Hindlimb muscle (tissue), 1 donor: Measurements from ENCODE around the gene RIC3. TPM values are rescaled to one million over a fixed set of nuclear protein-coding genes. Genes with fewer than 3 reads are reported as not detected.
A peak's percentile ranks its signal among the peaks of the same experiment; 100 is the strongest.

ENCODE experiments used
- DNase-seq: peaks from one replicate; pipeline ENCODE4 v3.0.0-alpha.2; 2013
- polyA plus RNA-seq: library from polyadenylated mRNA; unstranded; fragments of 120-200 nt; gene quantifications from one replicate; pipeline ENCODE4 v1.2.1, GENCODE V29; 2013; ENCODE audit not compliant: insufficient read length

Gene RIC3
- 0.25 TPM for polyA plus RNA-seq

GRCh38 chr11:8168485-8169257 lies at the start of gene RIC3:
Gene RIC3 (minus strand): TSS chr11:8169025. CDS start chr11:8168989, 36 bp downstream.
- no peak for DNase-seq

- no peak for DNase-seq
These were observed 49.6 kb upstream of the RIC3 start for GRCh38 chr11:8218409-8218808.

GRCh38 chr11:8217926-8218325 lies 49.1 kb upstream of the RIC3 start:
- DNase-seq = no peak

- no peak for DNase-seq
These were observed 48.3 kb upstream of the RIC3 start for GRCh38 chr11:8217136-8217535.

- no peak for DNase-seq
These were observed 44.6 kb upstream of the RIC3 start for GRCh38 chr11:8213376-8213775.

GRCh38 chr11:8209208-8209807 lies 40.5 kb upstream of the RIC3 start:
- DNase-seq = no peak

GRCh38 chr11:8207080-8208000 lies 38.5 kb upstream of the RIC3 start:
- DNase-seq = no peak

GRCh38 chr11:8206251-8207079 lies 37.6 kb upstream of the RIC3 start:
- DNase-seq = peak; percentile 39

- no peak for DNase-seq
These were observed 36.7 kb upstream of the RIC3 start for GRCh38 chr11:8205566-8205965.

- DNase-seq = no peak
These were observed 35.8 kb upstream of the RIC3 start for GRCh38 chr11:8204596-8204995.

- no peak for DNase-seq
These were observed 35.2 kb upstream of the RIC3 start for GRCh38 chr11:8204025-8204424.

- no peak for DNase-seq
These were observed 34.5 kb upstream of the RIC3 start for GRCh38 chr11:8203414-8203715.

GRCh38 chr11:8202516-8203413 lies 33.9 kb upstream of the RIC3 start:
- no peak for DNase-seq

GRCh38 chr11:8201644-8202365 lies 33.0 kb upstream of the RIC3 start:
- peak; percentile 36 for DNase-seq

- no peak for DNase-seq
These were observed 30.9 kb upstream of the RIC3 start for GRCh38 chr11:8199676-8200075.

- no peak for DNase-seq
These were observed 27.9 kb upstream of the RIC3 start for GRCh38 chr11:8196749-8197148.

- DNase-seq = no peak
These were observed 26.1 kb upstream of the RIC3 start for GRCh38 chr11:8194956-8195355.

GRCh38 chr11:8192896-8193209 lies 24.0 kb upstream of the RIC3 start:
- no peak for DNase-seq

- DNase-seq = peak; percentile 56
These were observed 23.4 kb upstream of the RIC3 start for GRCh38 chr11:8192016-8192895.

- no peak for DNase-seq
These were observed 21.6 kb upstream of the RIC3 start for GRCh38 chr11:8190431-8190830.
